Psoas muscle (tissue), 8 donors: ENCODE measurements around the gene TSC1. TPM values are rescaled to one million over a fixed set of nuclear protein-coding genes. Genes with fewer than 3 reads are reported as not detected.
"Not testable (repeated sequence)": the region's sequence is repeated elsewhere in the genome, so short reads cannot be mapped to it uniquely, and the experiment has no call there.

Experiments used
- ATAC-seq, 4 donors: fragments of 200-7000 bp; cut with Tn5 transposase; one replicate each; pipeline ENCODE4 v1.9.1; 2020; ENCODE audit warnings: moderate library complexity in 3 of 4, mild to moderate bottlenecking in 2 of 4
- DNase-seq, 2 donors: peaks; one replicate each; pipeline ENCODE4 v3.0.0-alpha.2; 2020
- H3K27ac ChIP-seq: fragments of 200-600 bp; one replicate; pipeline ENCODE4 v1.8.0; 2022
- H3K27me3 ChIP-seq, 3 donors: fragments of 200-600 bp in 1 of 3; one replicate each; pipeline versions ENCODE4 v1.6.1 to v1.8.0; 2013 to 2022; ENCODE audit warnings: low read length in 2 of 3, mild to moderate bottlenecking in 2 of 3, moderate library complexity in 1 of 3; ENCODE audit not compliant: insufficient read depth in 3 of 3
- H3K36me3 ChIP-seq, 2 donors: fragments of 200-600 bp in 1 of 2; one replicate each; pipeline versions ENCODE4 v1.6.1 to v1.8.0; 2013 to 2022; ENCODE audit warnings: low read depth in 1 of 2, mild to moderate bottlenecking in 1 of 2, moderate library complexity in 1 of 2; ENCODE audit not compliant: insufficient read depth in 1 of 2
- H3K4me1 ChIP-seq: fragments of 200-600 bp; one replicate; pipeline ENCODE4 v1.8.0; 2022
- H3K4me3 ChIP-seq: fragments of 200-600 bp; one replicate; pipeline ENCODE4 v1.8.0; 2022; ENCODE audit warnings: mild to moderate bottlenecking
- H3K9me3 ChIP-seq: fragments of 200-600 bp; one replicate; pipeline ENCODE4 v1.8.0; 2022
- WGBS, 3 donors: extraction: QIAGEN DNeasy Blood & Tissue Kit; methylation state at CpG; one replicate each; pipeline versions ENCODE4 v1.1.6 to v1.1.7; 2013; 5-methylcytosine and 5-hydroxymethylcytosine counted together
- intact Hi-C, 2 donors: fragments of 100-400 bp; cut with DNase I; formaldehyde crosslinking; loops; one replicate each; pipeline versions ENCODE4 v1.11.0 to v1.14.2; 2022
- long read RNA-seq, 2 donors: library from polyadenylated mRNA; unstranded; transcript quantifications; one replicate each; pipeline ENCODE4 v2.0.0, GENCODE V29; 2021
- polyA plus RNA-seq, 3 donors: library from polyadenylated mRNA; stranded (reverse); fragments of 200-250 nt; gene quantifications; one replicate each; pipeline ENCODE4 v1.2.3, GENCODE V29; 2013
- total RNA-seq, 4 donors: library from RNA; stranded (reverse); fragmentation: NEBNext Ultra II Directional in 2 of 4; extraction: Animal tissue kit (Norgen Biotek cat#: 25700) in 2 of 4; gene quantifications; one replicate each; pipeline versions ENCODE4 v1.2.1 to v1.2.4, GENCODE V29; 2021 to 2023
- TF ChIP-seq, protein P1 (sequence below): fragments of 200-600 bp; IDR thresholded peaks from one replicate; pipeline ENCODE4 v1.8.0; 2022; ENCODE audit warnings: antibody characterized with exemption
- donor health status: healthy with polysubstance abuse.
- donor health status: DM: no; HTN: no; CAD: no; lungs with moderate emphysema.
- donor health status: Bipolar disorder and iron deficiency.
- donor health status: healthy.
- donor health status: DM: yes; HTN: yes; CAD: no.
- donor health status: DM: no; HTN: no; CAD: no.
- donor health status: DM: no; HTN: no; CAD: no.
- donor health status: DM: yes; HTN: yes; CAD: no.

TSC1 gene
- 10 to 100 TPM; 20.8 to 38.4 (median 30.0) TPM for total RNA-seq
- polyA plus RNA-seq, result 10 to 100 TPM; 13.1 to 33.7 (median 13.3) TPM
- long read RNA-seq, donor 1, partial matches to known transcripts, result 0 of 2 reads
- long read RNA-seq, donor 1, other reads (novel, unspliced or antisense), result 2 of 2 reads
- long read RNA-seq, donor 2, partial matches to known transcripts, result 3 of 11 reads
- long read RNA-seq, donor 2, other reads (novel, unspliced or antisense), result 8 of 11 reads

DNA sequence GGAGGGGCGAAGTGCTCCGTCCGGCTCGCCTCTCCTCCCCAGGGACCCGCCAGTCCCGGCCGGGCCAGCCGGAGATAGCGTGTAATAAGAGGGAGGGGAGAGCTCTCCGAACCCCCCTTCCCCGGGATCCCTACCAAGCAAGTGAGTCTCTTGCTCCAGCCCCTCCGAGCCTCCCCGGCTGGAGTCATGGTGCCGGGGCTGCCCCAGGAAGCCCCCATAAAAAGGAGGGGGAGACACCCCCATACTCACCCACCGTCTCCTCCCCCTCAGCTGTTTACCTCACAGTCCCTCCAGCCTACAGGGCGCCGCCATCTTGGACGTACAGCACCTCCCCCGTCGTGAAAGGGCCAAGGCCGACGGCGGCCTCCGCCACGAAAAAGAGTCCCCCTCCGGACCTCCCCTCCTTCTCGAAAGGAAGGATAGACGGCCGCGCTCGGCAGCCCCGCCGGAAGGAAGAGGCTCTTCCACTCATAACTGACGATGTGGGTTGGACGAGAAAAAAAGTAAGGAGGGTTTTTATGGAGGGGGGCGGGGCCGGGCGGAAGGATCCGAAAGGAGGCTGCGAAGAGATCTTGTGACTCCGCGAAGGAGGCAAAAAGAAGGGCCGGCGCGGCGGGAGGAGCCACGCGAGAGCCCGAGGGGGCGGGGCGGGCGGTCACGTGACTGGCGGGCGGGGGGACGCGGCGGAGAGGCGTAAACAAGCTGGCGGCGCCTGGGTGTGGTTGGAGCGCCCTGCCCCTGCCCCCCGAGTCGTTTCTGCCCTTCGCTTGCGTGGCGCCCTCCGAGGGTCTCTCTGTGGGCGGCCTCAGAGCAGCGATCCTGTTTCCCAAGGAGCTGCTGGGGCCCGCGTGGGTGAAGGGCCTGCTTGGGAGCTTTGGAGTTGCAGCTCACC lies at the start of gene TSC1:
Gene TSC1 (minus strand): TSS at position 323 of the 892 bp plus-strand sequence. CDS start 15,744 bp downstream, outside the sequence.
- H3K27ac ChIP-seq, result peak within 1 kb of the TSS; percentile 96
- H3K4me1 ChIP-seq, result peaks cover 30% of the 10 kb centered on the region
- DNase-seq (peak; percentile 98 to 99), ATAC-seq (peak; percentile 94 to 96 (median 96))
- no peaks in the 10 kb centered on the region for H3K36me3 ChIP-seq
- H3K4me3 ChIP-seq, result peak within 1 kb of the TSS; percentile 78
- TF ChIP-seq, protein P1, sequence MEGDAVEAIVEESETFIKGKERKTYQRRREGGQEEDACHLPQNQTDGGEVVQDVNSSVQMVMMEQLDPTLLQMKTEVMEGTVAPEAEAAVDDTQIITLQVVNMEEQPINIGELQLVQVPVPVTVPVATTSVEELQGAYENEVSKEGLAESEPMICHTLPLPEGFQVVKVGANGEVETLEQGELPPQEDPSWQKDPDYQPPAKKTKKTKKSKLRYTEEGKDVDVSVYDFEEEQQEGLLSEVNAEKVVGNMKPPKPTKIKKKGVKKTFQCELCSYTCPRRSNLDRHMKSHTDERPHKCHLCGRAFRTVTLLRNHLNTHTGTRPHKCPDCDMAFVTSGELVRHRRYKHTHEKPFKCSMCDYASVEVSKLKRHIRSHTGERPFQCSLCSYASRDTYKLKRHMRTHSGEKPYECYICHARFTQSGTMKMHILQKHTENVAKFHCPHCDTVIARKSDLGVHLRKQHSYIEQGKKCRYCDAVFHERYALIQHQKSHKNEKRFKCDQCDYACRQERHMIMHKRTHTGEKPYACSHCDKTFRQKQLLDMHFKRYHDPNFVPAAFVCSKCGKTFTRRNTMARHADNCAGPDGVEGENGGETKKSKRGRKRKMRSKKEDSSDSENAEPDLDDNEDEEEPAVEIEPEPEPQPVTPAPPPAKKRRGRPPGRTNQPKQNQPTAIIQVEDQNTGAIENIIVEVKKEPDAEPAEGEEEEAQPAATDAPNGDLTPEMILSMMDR, result no peak
- WGBS, 3 donors, result 0 to 1% (median 1%) methylated on average over 48 to 72 of the region's 72 CpGs
- H3K9me3 ChIP-seq, result no peaks in the 10 kb centered on the region
- intact Hi-C loops, result no loop called here
- no peaks in the 10 kb centered on the region for H3K27me3 ChIP-seq

DNA sequence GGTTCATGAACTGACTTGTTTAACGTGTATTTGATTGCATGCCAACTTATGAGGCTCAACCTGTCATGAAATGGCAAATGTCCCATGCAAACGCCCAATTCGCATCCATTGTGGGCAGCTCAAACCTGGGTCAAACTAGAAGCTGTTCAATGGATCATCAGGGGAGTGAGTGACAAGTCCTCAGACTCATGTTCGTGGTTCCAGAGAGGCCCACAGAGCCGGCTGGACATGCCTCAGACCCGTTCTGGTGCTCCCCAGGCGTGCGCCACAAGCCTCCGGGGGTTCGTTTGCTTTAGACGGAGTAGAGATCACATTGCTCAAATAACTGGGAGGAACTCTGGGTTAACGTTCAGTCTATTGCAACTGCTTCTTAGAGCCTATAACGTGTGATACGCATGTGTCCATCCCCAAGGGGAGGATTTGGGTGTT lies 49.1 kb upstream of the TSC1 start:
- 49 to 51% (median 49%) methylated on average over 14 of the region's 14 CpGs for WGBS, 3 donors
- no peak for ATAC-seq
- Histone ChIP-seq H3K4me3 (no peak overlapping the region), H3K27me3 (peaks cover 0 to 36% (median 5%) of the 10 kb centered on the region in 3 donors), H3K36me3 (no peaks in the 10 kb centered on the region), H3K27ac (no peak overlapping the region), H3K9me3 (no peaks in the 10 kb centered on the region), H3K4me1 (no peaks in the 10 kb centered on the region)
- DNase-seq, result no peak
- TF ChIP-seq, protein P1, result no peak
- intact Hi-C loops, result no loop called here

DNA sequence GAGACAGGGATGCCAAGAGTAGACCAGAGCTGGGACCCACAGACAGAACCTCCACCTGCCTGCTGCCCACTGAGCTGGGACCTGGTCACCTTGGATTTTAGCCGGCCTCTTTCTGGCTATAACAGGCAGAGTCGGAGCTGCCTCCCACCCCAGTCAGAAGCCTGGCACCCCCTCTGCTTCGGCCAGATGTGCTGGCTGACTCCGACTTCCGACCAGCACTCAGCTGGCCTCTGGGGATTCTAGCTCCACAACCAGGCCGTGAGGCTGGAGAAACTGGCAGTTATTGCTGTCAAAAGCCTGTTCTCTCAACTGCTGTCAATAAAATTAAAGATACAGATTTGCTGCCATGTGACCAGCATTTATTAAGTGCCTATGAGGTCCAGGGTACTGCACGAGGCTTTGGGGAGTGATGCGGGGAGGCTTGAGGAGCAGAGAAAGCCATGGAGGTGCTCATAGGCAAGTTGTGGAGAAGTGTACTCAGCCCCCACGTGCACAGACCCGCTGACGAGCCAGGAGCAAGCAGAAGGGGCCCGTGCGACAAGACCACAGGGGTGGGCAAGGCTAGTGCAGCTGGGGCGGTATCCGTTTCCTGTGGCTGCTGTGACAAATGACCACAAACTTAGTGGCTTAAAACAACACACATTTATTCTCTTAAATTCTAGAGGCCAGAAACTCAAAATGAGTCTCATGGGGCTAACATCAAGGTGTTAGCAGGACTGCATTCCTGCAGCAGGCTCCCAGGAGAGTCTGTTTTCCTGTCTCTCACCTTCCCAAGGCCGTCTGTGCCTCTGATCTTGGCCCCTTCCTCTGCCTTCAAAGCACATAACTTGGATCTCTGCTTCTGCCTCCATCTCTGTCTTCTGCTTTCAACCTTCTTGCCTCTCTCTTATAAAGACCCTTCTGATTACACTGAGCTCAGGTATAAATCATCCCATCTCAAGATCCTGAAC lies 47.2 kb upstream of the TSC1 start:
- 22 to 32% (median 26%) methylated on average over 16 of the region's 16 CpGs for WGBS, 3 donors
- peaks cover 0 to 36% (median 5%) of the 10 kb centered on the region in 3 donors for H3K27me3 ChIP-seq
- H3K4me1 ChIP-seq, result peaks cover 3% of the 10 kb centered on the region

GRCh38 chr9:132990781-132991180 lies 46.4 kb upstream of the TSC1 start:
- Histone ChIP-seq H3K27ac (no peak overlapping the region), H3K36me3 (no peaks in the 10 kb centered on the region), H3K4me3 (no peak overlapping the region), H3K27me3 (peaks cover 0 to 28% (median 5%) of the 10 kb centered on the region in 3 donors), H3K9me3 (no peaks in the 10 kb centered on the region), H3K4me1 (peaks cover 4% of the 10 kb centered on the region)
- DNase-seq (no peak), ATAC-seq (no peak)
- intact Hi-C loops, result no loop called here
- 92 to 96% (median 96%) methylated on average over 11 to 14 of the region's 14 CpGs for WGBS, 3 donors
- TF ChIP-seq, protein P1, result no peak

More for the DNA sequence above, 47.2 kb upstream of the TSC1 start:
- DNase-seq, result no peak
- H3K36me3 ChIP-seq, result no peaks in the 10 kb centered on the region
- TF ChIP-seq, protein P1, result no peak
- no peak overlapping the region for H3K4me3 ChIP-seq
- no peak overlapping the region for H3K27ac ChIP-seq
- no peak for ATAC-seq
- H3K9me3 ChIP-seq, result no peaks in the 10 kb centered on the region
- intact Hi-C loops, result no loop called here

DNA sequence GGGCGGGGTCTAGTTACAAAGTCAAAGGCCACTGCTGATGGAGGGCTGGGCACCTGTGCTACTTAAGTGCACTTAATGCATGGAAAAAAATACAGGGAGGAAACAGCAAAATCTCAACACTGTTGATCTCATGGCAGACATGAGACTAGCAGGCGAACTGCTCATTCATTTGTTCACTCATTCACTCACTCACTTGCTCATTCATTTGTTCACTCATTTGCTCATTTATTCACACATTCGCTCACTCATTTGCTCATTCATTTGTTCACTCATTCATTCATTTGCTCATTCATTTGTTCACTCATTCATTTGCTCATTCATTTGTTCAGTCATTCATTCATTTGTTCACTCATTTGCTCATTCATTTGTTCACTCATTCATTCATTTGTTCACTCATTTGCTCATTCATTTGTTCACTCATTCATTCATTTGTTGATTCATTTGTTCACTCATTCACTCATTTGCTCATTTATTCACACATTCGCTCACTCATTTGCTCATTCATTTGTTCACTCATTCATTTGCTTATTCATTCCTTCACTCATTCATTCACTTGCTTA lies 45.7 kb upstream of the TSC1 start:
- H3K4me1 ChIP-seq, intact Hi-C loops, H3K36me3 ChIP-seq, DNase-seq, H3K4me3 ChIP-seq, H3K27ac ChIP-seq, H3K9me3 ChIP-seq: not testable (repeated sequence)
- peaks cover 0 to 27% (median 3%) of the 10 kb centered on the region in 3 donors for H3K27me3 ChIP-seq
- whole genome bisulfite sequencing, 3 donors, result 83 to 87% (median 85%) methylated on average over 4 of the region's 4 CpGs
- peak in 1 of 4 donors; percentile 47 for ATAC-seq
